DOHH2 (cell line): ENCODE data around the gene HMCN2.

Experiments used
- H3F3A ChIP-seq: fragments of 200-600 bp; sonication (generic), shearing (Covaris generic); 2 replicates; pipeline ENCODE4 v1.6.0; 2016; ENCODE audit warnings: antibody characterized with exemption, mild to moderate bottlenecking; ENCODE audit not compliant: control insufficient read depth, insufficient read depth
- H3K27ac ChIP-seq: fragments of 200-600 bp; sonication (generic); 2 replicates; pipeline ENCODE4 v1.5.1; 2014; ENCODE audit warnings: low read depth, mild to moderate bottlenecking, low read length, moderate library complexity
- H3K27me3 ChIP-seq: fragments of 200-600 bp; sonication (generic); 2 replicates; pipeline ENCODE4 v1.6.1; 2014; ENCODE audit warnings: mild to moderate bottlenecking, low read length, mixed read lengths; ENCODE audit not compliant: control insufficient read depth
- H3K36me3 ChIP-seq: fragments of 200-600 bp; sonication (generic); 2 replicates; pipeline ENCODE4 v1.6.1; 2014; ENCODE audit warnings: mild to moderate bottlenecking, low read length, moderate library complexity, mixed read lengths; ENCODE audit not compliant: control insufficient read depth
- H3K4me1 ChIP-seq: fragments of 200-600 bp; sonication (generic); 2 replicates; pipeline ENCODE4 v1.6.1; 2014; ENCODE audit warnings: mild to moderate bottlenecking, low read length, mixed read lengths; ENCODE audit not compliant: control insufficient read depth
- H3K4me2 ChIP-seq: fragments of 200-600 bp; sonication (generic); 2 replicates; pipeline ENCODE4 v1.6.0; 2014; ENCODE audit warnings: mild to moderate bottlenecking, low read length, moderate library complexity
- H3K4me3 ChIP-seq: fragments of 200-600 bp; sonication (generic); 2 replicates; pipeline ENCODE4 v1.5.1; 2014; ENCODE audit warnings: mild to moderate bottlenecking, low read length, mixed read lengths
- H3K79me2 ChIP-seq: fragments of 200-600 bp; sonication (generic); 2 replicates; pipeline ENCODE4 v1.6.1; 2014; ENCODE audit warnings: mild to moderate bottlenecking, low read length, mixed read lengths; ENCODE audit not compliant: control insufficient read depth
- H3K9me2 ChIP-seq: fragments of 200-600 bp; sonication (generic); replicated peaks from 2 replicates; pipeline ENCODE4 v1.6.1; 2014; ENCODE audit warnings: mild to moderate bottlenecking, low read length, mixed read lengths; ENCODE audit not compliant: control insufficient read depth
- H3K9me3 ChIP-seq: fragments of 200-600 bp; sonication (generic); 2 replicates; pipeline ENCODE4 v1.6.1; 2014; ENCODE audit warnings: antibody characterized with exemption, low read length, mixed read lengths; ENCODE audit not compliant: control insufficient read depth, insufficient read depth
- H4K20me1 ChIP-seq: fragments of 200-600 bp; sonication (generic); 2 replicates; pipeline ENCODE4 v1.6.0; 2014; ENCODE audit warnings: low read depth, mild to moderate bottlenecking, antibody characterized with exemption, low read length, moderate library complexity; ENCODE audit not compliant: control insufficient read depth, insufficient read depth
- CTCF ChIP-seq: fragments of 200-600 bp; sonication (generic); IDR thresholded peaks from one replicate; pipeline ENCODE4 v1.5.1; 2014; ENCODE audit warnings: antibody characterized with exemption, mild to moderate bottlenecking, low read depth, low read length; ENCODE audit not compliant: poor library complexity, severe bottlenecking
- EZH2phosphoT487 ChIP-seq: fragments of 200-600 bp; sonication (generic); IDR thresholded peaks from 2 replicates; pipeline ENCODE4 v1.6.1; 2017; ENCODE audit warnings: borderline replicate concordance, mild to moderate bottlenecking, antibody characterized with exemption, low read length, moderate library complexity, mixed read lengths

Gene HMCN2

DNA sequence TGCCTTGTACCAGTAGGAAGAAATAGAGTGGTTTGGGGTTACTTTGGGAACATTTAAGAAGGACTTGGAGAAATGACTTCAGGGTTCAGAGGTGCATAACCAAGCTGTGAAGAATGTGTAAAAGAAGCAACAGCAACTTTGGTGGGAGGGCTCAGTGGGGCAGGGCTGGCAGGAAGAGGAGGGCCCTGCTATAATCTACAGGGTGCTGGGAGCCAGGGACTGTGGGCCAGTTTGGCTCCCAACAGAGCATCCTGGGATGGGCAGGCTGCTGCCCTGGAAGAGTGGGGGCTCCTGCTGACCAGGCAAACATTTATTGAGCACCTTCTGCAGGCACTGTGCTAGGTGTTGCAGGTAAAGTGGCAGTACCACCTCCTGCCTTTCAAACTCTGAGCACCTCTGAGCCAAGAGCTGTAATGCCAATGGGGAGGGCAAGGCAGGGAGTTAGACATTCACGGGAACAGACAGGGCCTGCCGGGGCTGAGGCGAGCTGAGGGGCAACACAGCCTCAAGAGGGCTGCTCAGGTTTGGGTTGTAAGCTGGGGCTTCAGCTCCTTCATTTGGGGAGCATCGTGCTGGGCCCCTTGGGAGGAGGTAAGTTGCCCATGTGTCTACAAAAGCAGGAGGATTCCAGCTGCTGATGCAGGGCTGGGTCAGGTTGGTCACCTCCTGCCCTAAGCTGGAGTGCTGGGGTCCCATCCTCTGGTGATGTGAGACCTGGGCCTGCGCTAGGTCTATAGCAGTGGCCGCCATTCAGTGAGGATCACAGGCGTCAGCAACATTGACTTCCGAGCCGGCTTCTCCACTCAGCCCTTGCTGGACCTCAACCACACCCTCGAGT lies 30.6 kb downstream of the HMCN2 start:
- H3K36me3 ChIP-seq, result no peaks in the 10 kb centered on the region
- H3K27me3 ChIP-seq, result no peaks in the 10 kb centered on the region
- no peaks in the 10 kb centered on the region for H3K79me2 ChIP-seq
- H3K4me2 ChIP-seq, result no peak overlapping the region
- no peaks in the 10 kb centered on the region for H4K20me1 ChIP-seq
- no peaks in the 10 kb centered on the region for H3K4me1 ChIP-seq
- no peak overlapping the region for H3K4me3 ChIP-seq
- no peaks in the 10 kb centered on the region for H3F3A ChIP-seq
- no peaks in the 10 kb centered on the region for H3K9me2 ChIP-seq
- no peak overlapping the region for H3K27ac ChIP-seq
- TF ChIP-seq EZH2phosphoT487 (no peak), CTCF (no peak)
- H3K9me3 ChIP-seq, result no peaks in the 10 kb centered on the region

DNA sequence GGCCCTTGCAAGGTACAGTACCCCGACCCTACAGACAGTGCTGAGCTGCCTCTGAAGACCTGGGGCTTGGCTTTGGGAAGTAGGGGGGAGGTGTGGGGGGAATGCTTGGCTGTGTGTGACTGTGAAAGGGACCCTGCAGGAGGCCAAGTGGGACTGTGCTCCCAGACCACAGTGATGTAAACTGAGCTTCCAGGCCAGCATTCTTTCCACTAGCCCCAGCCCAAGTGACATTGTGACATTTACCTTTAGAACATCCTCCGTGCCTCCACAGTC lies 31.2 kb downstream of the HMCN2 start:
- Histone ChIP-seq H3F3A (no peaks in the 10 kb centered on the region), H4K20me1 (no peaks in the 10 kb centered on the region), H3K9me2 (no peaks in the 10 kb centered on the region), H3K4me1 (no peaks in the 10 kb centered on the region), H3K27ac (no peak overlapping the region), H3K27me3 (no peaks in the 10 kb centered on the region), H3K9me3 (no peaks in the 10 kb centered on the region), H3K4me3 (no peak overlapping the region), H3K79me2 (no peaks in the 10 kb centered on the region), H3K36me3 (no peaks in the 10 kb centered on the region), H3K4me2 (no peak overlapping the region)
- TF ChIP-seq CTCF (no peak), EZH2phosphoT487 (no peak)

GRCh38 chr9:130297371-130297770 lies 31.8 kb downstream of the HMCN2 start:
- no peaks in the 10 kb centered on the region for H3K27me3 ChIP-seq
- H3K27ac ChIP-seq, result no peak overlapping the region
- H4K20me1 ChIP-seq, result no peaks in the 10 kb centered on the region
- H3F3A ChIP-seq, result no peaks in the 10 kb centered on the region
- TF ChIP-seq EZH2phosphoT487 (no peak), CTCF (no peak)
- no peaks in the 10 kb centered on the region for H3K36me3 ChIP-seq
- no peaks in the 10 kb centered on the region for H3K9me2 ChIP-seq
- H3K4me1 ChIP-seq, result no peaks in the 10 kb centered on the region
- H3K4me2 ChIP-seq, result no peak overlapping the region
- H3K9me3 ChIP-seq, result no peaks in the 10 kb centered on the region
- no peak overlapping the region for H3K4me3 ChIP-seq
- no peaks in the 10 kb centered on the region for H3K79me2 ChIP-seq
